ENCODE data around the gene GPR26.

Gene GPR26

GRCh38 chr10:123637326-123637880 is 28.8 kb upstream of the GPR26 start:
- no peaks in the 10 kb centered on the region for H3K36me3 Mint-ChIP-seq
- no peak overlapping the region for H3K27ac Mint-ChIP-seq
- no peaks in the 10 kb centered on the region for H3K27me3 Mint-ChIP-seq
- no peaks in the 10 kb centered on the region for H3K4me1 Mint-ChIP-seq
- no peak overlapping the region for H3K4me3 Mint-ChIP-seq
- no peak for DNase-seq
- CTCF ChIA-PET = no interaction called here
- H3K9me3 Mint-ChIP-seq = no peaks in the 10 kb centered on the region

GRCh38 chr10:123639131-123639530 is 27.0 kb upstream of the GPR26 start:
- Mint-ChIP-seq H3K27ac (no peak overlapping the region), H3K27me3 (no peaks in the 10 kb centered on the region), H3K4me3 (no peak overlapping the region), H3K36me3 (no peaks in the 10 kb centered on the region), H3K9me3 (no peaks in the 10 kb centered on the region), H3K4me1 (no peaks in the 10 kb centered on the region)
- CTCF ChIA-PET = no interaction called here
- DNase-seq = no peak

GRCh38 chr10:123640016-123640535 is 26.1 kb upstream of the GPR26 start:
- H3K4me1 Mint-ChIP-seq = no peaks in the 10 kb centered on the region
- CTCF ChIA-PET = no interaction called here

GRCh38 chr10:123642293-123642692 is 23.9 kb upstream of the GPR26 start:
- CTCF ChIA-PET = no interaction called here
- no peak overlapping the region for H3K4me3 Mint-ChIP-seq
- no peak for DNase-seq
- H3K9me3 Mint-ChIP-seq = no peaks in the 10 kb centered on the region
- peaks cover 4% of the 10 kb centered on the region for H3K27me3 Mint-ChIP-seq
- H3K4me1 Mint-ChIP-seq = no peaks in the 10 kb centered on the region
- no peak overlapping the region for H3K27ac Mint-ChIP-seq
- no peaks in the 10 kb centered on the region for H3K36me3 Mint-ChIP-seq

More at GRCh38 chr10:123640016-123640535, 26.1 kb upstream of the GPR26 start:
- no peaks in the 10 kb centered on the region for H3K36me3 Mint-ChIP-seq
- no peaks in the 10 kb centered on the region for H3K27me3 Mint-ChIP-seq
- no peak overlapping the region for H3K4me3 Mint-ChIP-seq
- no peaks in the 10 kb centered on the region for H3K9me3 Mint-ChIP-seq
- H3K27ac Mint-ChIP-seq = no peak overlapping the region
- no peak for DNase-seq

- H3K27me3 Mint-ChIP-seq = peaks cover 4% of the 10 kb centered on the region
- no peaks in the 10 kb centered on the region for H3K9me3 Mint-ChIP-seq
These were observed 23.5 kb upstream of the GPR26 start for GRCh38 chr10:123642697-123643096.

GRCh38 chr10:123643315-123643714 is 22.8 kb upstream of the GPR26 start:
- Mint-ChIP-seq H3K9me3 (no peaks in the 10 kb centered on the region), H3K27ac (no peak overlapping the region), H3K4me1 (no peaks in the 10 kb centered on the region), H3K36me3 (no peaks in the 10 kb centered on the region), H3K4me3 (no peak overlapping the region), H3K27me3 (peaks cover 4% of the 10 kb centered on the region)
- no peak for DNase-seq
- CTCF ChIA-PET = no interaction called here

More at GRCh38 chr10:123642697-123643096, 23.5 kb upstream of the GPR26 start:
- Mint-ChIP-seq H3K27ac (no peak overlapping the region), H3K4me3 (no peak overlapping the region), H3K36me3 (no peaks in the 10 kb centered on the region), H3K4me1 (no peaks in the 10 kb centered on the region)
- CTCF ChIA-PET = no interaction called here
- DNase-seq = no peak

- Mint-ChIP-seq H3K27ac (no peak overlapping the region), H3K36me3 (no peaks in the 10 kb centered on the region), H3K27me3 (peaks cover 4% of the 10 kb centered on the region), H3K9me3 (no peaks in the 10 kb centered on the region), H3K4me1 (no peaks in the 10 kb centered on the region), H3K4me3 (no peak overlapping the region)
- CTCF ChIA-PET = no interaction called here
- DNase-seq = no peak
These were observed 21.1 kb upstream of the GPR26 start for GRCh38 chr10:123645016-123645415.

GRCh38 chr10:123645615-123646014 is 20.5 kb upstream of the GPR26 start:
- Mint-ChIP-seq H3K27me3 (peaks cover 4% of the 10 kb centered on the region), H3K9me3 (no peaks in the 10 kb centered on the region), H3K36me3 (no peaks in the 10 kb centered on the region), H3K4me1 (no peaks in the 10 kb centered on the region), H3K27ac (no peak overlapping the region), H3K4me3 (no peak overlapping the region)
- CTCF ChIA-PET = no interaction called here
- DNase-seq = no peak

- Mint-ChIP-seq H3K4me3 (no peak overlapping the region), H3K27me3 (peaks cover 4% of the 10 kb centered on the region), H3K4me1 (no peaks in the 10 kb centered on the region), H3K27ac (no peak overlapping the region), H3K9me3 (no peaks in the 10 kb centered on the region), H3K36me3 (no peaks in the 10 kb centered on the region)
- no peak for DNase-seq
- CTCF ChIA-PET = no interaction called here
These were observed 17.6 kb upstream of the GPR26 start for GRCh38 chr10:123648595-123648994.

- CTCF ChIA-PET = no interaction called here
- H3K27me3 Mint-ChIP-seq = peaks cover 4% of the 10 kb centered on the region
- no peak for DNase-seq
- no peaks in the 10 kb centered on the region for H3K9me3 Mint-ChIP-seq
- H3K4me3 Mint-ChIP-seq = no peak overlapping the region
- H3K4me1 Mint-ChIP-seq = no peaks in the 10 kb centered on the region
- H3K27ac Mint-ChIP-seq = no peak overlapping the region
- H3K36me3 Mint-ChIP-seq = no peaks in the 10 kb centered on the region
These were observed 16.5 kb upstream of the GPR26 start for GRCh38 chr10:123649676-123650075.

- H3K27ac Mint-ChIP-seq = no peak overlapping the region
- peaks cover 4% of the 10 kb centered on the region for H3K27me3 Mint-ChIP-seq
- CTCF ChIA-PET = interaction anchor here (0.7 kb wide), 1 partner anchor 586 kb away, joined by 3 read pairs; no protein-coding TSS in a partner anchor
- DNase-seq = no peak
- no peak overlapping the region for H3K4me3 Mint-ChIP-seq
- no peaks in the 10 kb centered on the region for H3K4me1 Mint-ChIP-seq
- H3K9me3 Mint-ChIP-seq = no peaks in the 10 kb centered on the region
- no peaks in the 10 kb centered on the region for H3K36me3 Mint-ChIP-seq
These were observed 14.6 kb upstream of the GPR26 start for GRCh38 chr10:123651421-123652047.

- CTCF ChIA-PET = no interaction called here
These were observed 10.4 kb upstream of the GPR26 start for GRCh38 chr10:123655751-123656150.

GRCh38 chr10:123663522-123663921 is 2.6 kb upstream of the GPR26 start:
- peaks cover 2% of the 10 kb centered on the region for H3K9me3 Mint-ChIP-seq
- no peak overlapping the region for H3K4me3 Mint-ChIP-seq
- H3K27me3 Mint-ChIP-seq = peaks cover 29% of the 10 kb centered on the region
- H3K36me3 Mint-ChIP-seq = no peaks in the 10 kb centered on the region
- CTCF ChIA-PET = no interaction called here
- no peak overlapping the region for H3K27ac Mint-ChIP-seq
- no peak for DNase-seq
- H3K4me1 Mint-ChIP-seq = no peaks in the 10 kb centered on the region

More at GRCh38 chr10:123655751-123656150, 10.4 kb upstream of the GPR26 start:
- H3K27ac Mint-ChIP-seq = no peak overlapping the region
- no peaks in the 10 kb centered on the region for H3K27me3 Mint-ChIP-seq
- H3K4me1 Mint-ChIP-seq = no peaks in the 10 kb centered on the region
- H3K9me3 Mint-ChIP-seq = no peaks in the 10 kb centered on the region
- no peaks in the 10 kb centered on the region for H3K36me3 Mint-ChIP-seq
- no peak for DNase-seq
- no peak overlapping the region for H3K4me3 Mint-ChIP-seq

- CTCF ChIA-PET = no interaction called here
- no peak overlapping the region for H3K4me3 Mint-ChIP-seq
- no peak overlapping the region for H3K27ac Mint-ChIP-seq
- H3K27me3 Mint-ChIP-seq = peaks cover 33% of the 10 kb centered on the region
- DNase-seq = no peak
- H3K36me3 Mint-ChIP-seq = no peaks in the 10 kb centered on the region
- H3K9me3 Mint-ChIP-seq = peaks cover 2% of the 10 kb centered on the region
- no peaks in the 10 kb centered on the region for H3K4me1 Mint-ChIP-seq
These were observed 466 bp upstream of the GPR26 start for GRCh38 chr10:123665491-123666286.

- H3K27me3 Mint-ChIP-seq = peaks cover 30% of the 10 kb centered on the region
- no peaks in the 10 kb centered on the region for H3K36me3 Mint-ChIP-seq
- no peak overlapping the region for H3K4me3 Mint-ChIP-seq
- no peak for DNase-seq
- no peaks in the 10 kb centered on the region for H3K4me1 Mint-ChIP-seq
- H3K9me3 Mint-ChIP-seq = peaks cover 2% of the 10 kb centered on the region
- no peak overlapping the region for H3K27ac Mint-ChIP-seq
- CTCF ChIA-PET = no interaction called here
These were observed 3.7 kb downstream of the GPR26 start for GRCh38 chr10:123669886-123670285.
